ENCODE results near the gene TTC28. TPM values are rescaled to one million over a fixed set of nuclear protein-coding genes. Genes with fewer than 3 reads are reported as not detected.
A peak's percentile ranks its signal among the peaks of the same experiment; 100 is the strongest.

TTC28 gene
- total RNA-seq, 2 donors from 2014 or later: 0.03 to 0.28 TPM

GRCh38 chr22:28405588-28405987 is 274.1 kb downstream of the TTC28 start:
- H3K4me1 Mint-ChIP-seq: no peaks in the 10 kb centered on the region
- H3K27ac Mint-ChIP-seq: no peak overlapping the region
- no peak overlapping the region for H3K4me3 Mint-ChIP-seq
- ATAC-seq (replicated peaks): no peak
- H3K9me3 Mint-ChIP-seq: no peaks in the 10 kb centered on the region
- no peaks in the 10 kb centered on the region for H3K36me3 Mint-ChIP-seq (ENCODE audit: low read depth)
- H3K27me3 Mint-ChIP-seq: peaks cover 19% of the 10 kb centered on the region

GRCh38 chr22:28402539-28402938 is 277.1 kb downstream of the TTC28 start:
- H3K27ac Mint-ChIP-seq: no peak overlapping the region
- no peak overlapping the region for H3K4me3 Mint-ChIP-seq
- no peaks in the 10 kb centered on the region for H3K36me3 Mint-ChIP-seq (ENCODE audit: low read depth)
- no peaks in the 10 kb centered on the region for H3K9me3 Mint-ChIP-seq
- peaks cover 8% of the 10 kb centered on the region for H3K27me3 Mint-ChIP-seq
- ATAC-seq (replicated peaks): peak; percentile 96
- no peaks in the 10 kb centered on the region for H3K4me1 Mint-ChIP-seq

GRCh38 chr22:28402060-28402459 is 277.6 kb downstream of the TTC28 start:
- Mint-ChIP-seq H3K9me3 (no peaks in the 10 kb centered on the region), H3K4me3 (no peak overlapping the region), H3K27me3 (peaks cover 8% of the 10 kb centered on the region), H3K36me3 (ENCODE audit: low read depth) (no peaks in the 10 kb centered on the region), H3K4me1 (no peaks in the 10 kb centered on the region), H3K27ac (no peak overlapping the region)
- no peak for ATAC-seq (replicated peaks)

- Mint-ChIP-seq H3K4me1 (no peaks in the 10 kb centered on the region), H3K27ac (no peak overlapping the region), H3K4me3 (no peak overlapping the region), H3K36me3 (ENCODE audit: low read depth) (no peaks in the 10 kb centered on the region), H3K27me3 (peaks cover 14% of the 10 kb centered on the region), H3K9me3 (no peaks in the 10 kb centered on the region)
- no peak for ATAC-seq (replicated peaks)
Observed at GRCh38 chr22:28398981-28399380, 280.7 kb downstream of the TTC28 start.

- ATAC-seq (replicated peaks): no peak
- H3K27ac Mint-ChIP-seq: no peak overlapping the region
- H3K4me1 Mint-ChIP-seq: no peaks in the 10 kb centered on the region
Observed at GRCh38 chr22:28398355-28398754, 281.3 kb downstream of the TTC28 start.

DNA sequence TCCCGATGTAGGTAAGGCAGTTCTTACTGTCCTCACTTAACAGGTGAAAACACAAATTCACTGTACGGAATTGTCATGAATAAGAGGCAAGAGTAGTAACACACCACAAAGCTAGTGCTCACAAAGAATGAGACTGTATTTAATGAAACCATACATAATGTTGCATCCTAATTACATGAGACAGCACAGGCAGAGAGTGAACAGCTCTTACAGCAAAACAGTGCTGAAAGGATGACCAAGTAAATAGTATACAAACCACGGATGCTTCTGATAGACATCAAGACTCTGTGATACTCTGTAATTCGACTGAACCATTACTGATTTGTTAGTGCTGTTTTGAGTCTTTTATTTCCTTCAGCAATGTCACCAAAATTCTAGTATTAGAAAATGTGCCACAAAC is 282.3 kb downstream of the TTC28 start:
- Mint-ChIP-seq H3K27me3 (peaks cover 21% of the 10 kb centered on the region), H3K4me3 (no peak overlapping the region), H3K9me3 (no peaks in the 10 kb centered on the region), H3K4me1 (no peaks in the 10 kb centered on the region), H3K27ac (no peak overlapping the region), H3K36me3 (ENCODE audit: low read depth) (no peaks in the 10 kb centered on the region)
- ATAC-seq (replicated peaks): no peak

More at GRCh38 chr22:28398355-28398754, 281.3 kb downstream of the TTC28 start:
- Mint-ChIP-seq H3K9me3 (no peaks in the 10 kb centered on the region), H3K27me3 (peaks cover 17% of the 10 kb centered on the region), H3K4me3 (no peak overlapping the region), H3K36me3 (ENCODE audit: low read depth) (no peaks in the 10 kb centered on the region)

GRCh38 chr22:28395920-28396753 is 283.5 kb downstream of the TTC28 start:
- Mint-ChIP-seq H3K36me3 (ENCODE audit: low read depth) (no peaks in the 10 kb centered on the region), H3K27ac (no peak overlapping the region), H3K27me3 (peaks cover 24% of the 10 kb centered on the region), H3K9me3 (peaks cover 3% of the 10 kb centered on the region), H3K4me1 (no peaks in the 10 kb centered on the region), H3K4me3 (no peak overlapping the region)
- ATAC-seq (replicated peaks): peak; percentile 75

GRCh38 chr22:28395520-28395919 is 284.1 kb downstream of the TTC28 start:
- Mint-ChIP-seq H3K4me3 (no peak overlapping the region), H3K27me3 (peaks cover 21% of the 10 kb centered on the region), H3K9me3 (peaks cover 3% of the 10 kb centered on the region), H3K27ac (no peak overlapping the region), H3K36me3 (ENCODE audit: low read depth) (no peaks in the 10 kb centered on the region), H3K4me1 (no peaks in the 10 kb centered on the region)
- no peak for ATAC-seq (replicated peaks)

- no peak overlapping the region for H3K27ac Mint-ChIP-seq
- no peak overlapping the region for H3K4me3 Mint-ChIP-seq
- no peaks in the 10 kb centered on the region for H3K36me3 Mint-ChIP-seq (ENCODE audit: low read depth)
- no peak for ATAC-seq (replicated peaks)
- H3K27me3 Mint-ChIP-seq: peaks cover 21% of the 10 kb centered on the region
- H3K4me1 Mint-ChIP-seq: no peaks in the 10 kb centered on the region
- H3K9me3 Mint-ChIP-seq: peaks cover 3% of the 10 kb centered on the region
Observed at GRCh38 chr22:28394513-28395110, 285.0 kb downstream of the TTC28 start.

DNA sequence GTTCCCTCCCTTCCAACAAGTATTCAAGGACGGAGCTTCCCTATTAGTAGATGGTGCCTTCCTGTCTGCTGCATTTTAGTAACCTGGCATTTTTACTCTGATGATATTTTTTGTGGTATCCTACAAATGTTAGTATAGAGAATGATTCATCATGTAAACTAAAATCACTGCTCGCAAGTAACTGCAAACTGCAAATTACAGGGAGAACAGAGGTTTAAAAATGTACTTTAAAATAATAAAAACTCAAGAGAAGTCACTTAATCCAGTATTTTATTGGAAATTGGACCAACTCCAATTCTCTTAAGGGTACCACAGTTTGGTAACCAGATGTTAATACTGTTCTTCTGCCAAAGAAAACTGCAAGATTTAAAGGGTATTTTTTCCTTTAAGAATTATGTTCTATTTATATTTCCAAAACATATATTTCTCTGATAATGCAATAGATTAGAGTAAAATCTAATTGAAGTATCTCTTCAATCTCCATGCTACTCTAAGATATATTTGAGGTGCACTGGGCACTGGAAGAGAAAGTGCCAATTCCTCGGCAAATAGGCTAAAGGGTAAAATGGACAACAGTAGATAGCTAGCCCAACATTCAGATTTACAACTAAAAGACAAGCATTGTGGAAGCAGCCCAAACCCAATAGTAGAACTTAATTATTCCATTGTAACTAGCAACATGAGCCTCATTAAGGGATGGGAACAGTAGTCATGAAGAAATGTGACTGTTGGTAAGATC is 298.0 kb downstream of the TTC28 start:
- no peak overlapping the region for H3K27ac Mint-ChIP-seq
- no peak for ATAC-seq (replicated peaks)
- no peaks in the 10 kb centered on the region for H3K9me3 Mint-ChIP-seq
- no peaks in the 10 kb centered on the region for H3K4me1 Mint-ChIP-seq
- H3K27me3 Mint-ChIP-seq: no peaks in the 10 kb centered on the region
- H3K4me3 Mint-ChIP-seq: no peak overlapping the region
- no peaks in the 10 kb centered on the region for H3K36me3 Mint-ChIP-seq (ENCODE audit: low read depth)

DNA sequence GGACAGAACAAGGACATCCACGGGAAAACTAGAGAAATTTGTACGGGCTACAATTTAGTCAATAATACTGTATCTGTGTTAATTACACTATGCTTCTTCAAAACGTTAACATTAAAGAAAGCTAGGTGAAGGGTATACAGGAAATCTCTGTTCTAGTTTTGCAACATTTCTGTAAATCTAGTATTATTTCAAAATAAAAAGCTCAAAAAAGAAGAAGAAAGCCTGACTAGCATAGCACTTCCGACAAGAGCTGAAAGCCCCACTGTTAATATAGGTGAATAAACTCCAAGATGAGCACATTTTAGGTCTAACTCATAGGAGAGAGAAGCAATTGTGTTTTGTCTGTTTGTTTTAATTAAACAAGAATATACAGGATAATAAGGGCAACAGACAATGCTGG is 299.7 kb downstream of the TTC28 start:
- Mint-ChIP-seq H3K4me1 (no peaks in the 10 kb centered on the region), H3K27ac (no peak overlapping the region), H3K9me3 (no peaks in the 10 kb centered on the region), H3K36me3 (ENCODE audit: low read depth) (no peaks in the 10 kb centered on the region), H3K27me3 (peaks cover 3% of the 10 kb centered on the region), H3K4me3 (no peak overlapping the region)
- no peak for ATAC-seq (replicated peaks)

DNA sequence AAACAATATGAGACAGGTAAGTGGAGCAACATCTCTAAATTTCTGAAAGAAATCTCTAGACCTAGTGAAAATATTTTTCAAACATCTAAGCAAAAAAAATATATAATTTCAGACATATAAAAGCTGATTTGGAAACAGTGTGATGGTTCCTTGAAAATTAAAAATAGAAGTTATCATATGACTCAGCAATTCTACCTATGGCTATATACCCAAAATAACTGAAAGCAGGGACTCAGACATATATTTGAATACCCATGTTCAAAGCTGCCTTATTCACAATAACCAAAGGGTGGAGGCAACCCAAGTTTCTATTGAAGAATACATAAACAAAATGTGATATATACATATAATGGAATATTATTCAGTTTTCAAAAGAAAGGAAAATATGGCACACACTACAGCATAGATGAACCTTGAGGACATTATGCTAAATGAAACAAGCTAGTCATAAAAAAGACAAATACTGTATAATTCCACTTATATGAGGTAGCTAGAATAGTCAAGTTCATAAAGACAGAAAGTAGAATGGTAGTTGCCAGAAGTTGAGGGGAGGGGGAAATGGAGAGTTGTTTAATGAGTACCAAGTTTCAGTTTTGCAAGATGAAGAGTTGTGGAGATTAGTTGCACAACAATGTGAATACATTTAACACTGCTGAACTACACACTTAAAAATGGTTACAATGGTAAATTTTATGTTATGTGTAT is 300.4 kb downstream of the TTC28 start:
- Mint-ChIP-seq H3K27ac (no peak overlapping the region), H3K27me3 (peaks cover 3% of the 10 kb centered on the region), H3K4me1 (no peaks in the 10 kb centered on the region), H3K9me3 (no peaks in the 10 kb centered on the region), H3K4me3 (no peak overlapping the region), H3K36me3 (ENCODE audit: low read depth) (no peaks in the 10 kb centered on the region)
- peak; percentile 31 for ATAC-seq (replicated peaks)

GRCh38 chr22:28375761-28376534 is 303.7 kb downstream of the TTC28 start:
- ATAC-seq (replicated peaks): no peak
- H3K9me3 Mint-ChIP-seq: no peaks in the 10 kb centered on the region
- H3K4me3 Mint-ChIP-seq: no peak overlapping the region
- H3K4me1 Mint-ChIP-seq: no peaks in the 10 kb centered on the region
- peaks cover 12% of the 10 kb centered on the region for H3K27me3 Mint-ChIP-seq
- no peaks in the 10 kb centered on the region for H3K36me3 Mint-ChIP-seq (ENCODE audit: low read depth)
- no peak overlapping the region for H3K27ac Mint-ChIP-seq

DNA sequence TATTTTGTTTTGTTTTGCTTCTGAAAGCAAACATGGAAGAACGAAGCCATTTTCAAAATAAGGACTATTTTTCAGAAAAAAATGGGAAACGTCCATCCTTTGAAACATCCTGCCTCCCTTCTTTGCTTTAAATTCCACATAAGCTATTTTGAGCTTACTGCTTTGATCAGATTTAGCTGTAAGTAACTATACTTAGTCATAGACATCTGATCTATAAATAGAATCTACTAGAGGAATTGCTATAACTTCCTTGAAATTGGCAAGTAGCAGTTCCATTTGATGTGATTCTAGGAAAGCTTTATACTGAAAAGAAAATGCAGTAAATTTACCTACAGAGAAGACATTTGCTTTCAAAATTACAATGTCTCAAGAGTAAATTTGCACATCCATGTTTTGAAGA is 305.8 kb downstream of the TTC28 start:
- Mint-ChIP-seq H3K36me3 (ENCODE audit: low read depth) (no peaks in the 10 kb centered on the region), H3K9me3 (no peaks in the 10 kb centered on the region), H3K27ac (no peak overlapping the region), H3K4me3 (no peak overlapping the region), H3K27me3 (peaks cover 16% of the 10 kb centered on the region), H3K4me1 (peaks cover 5% of the 10 kb centered on the region)
- ATAC-seq (replicated peaks): no peak

Data from activated T-helper 17 cell treated with anti-CD3 and anti-CD28 coated beads, Interleukin-2, amount 50 U/mL, for 72 hours (primary cell).